ENCODE measurements around the gene MOCS3. TPM values are rescaled to one million over a fixed set of nuclear protein-coding genes. Genes with fewer than 3 reads are reported as not detected.

Gene MOCS3
- total and polyA plus RNA-seq, 2 experiments from 2014 or later, result 5.3 to 11.5 TPM

DNA sequence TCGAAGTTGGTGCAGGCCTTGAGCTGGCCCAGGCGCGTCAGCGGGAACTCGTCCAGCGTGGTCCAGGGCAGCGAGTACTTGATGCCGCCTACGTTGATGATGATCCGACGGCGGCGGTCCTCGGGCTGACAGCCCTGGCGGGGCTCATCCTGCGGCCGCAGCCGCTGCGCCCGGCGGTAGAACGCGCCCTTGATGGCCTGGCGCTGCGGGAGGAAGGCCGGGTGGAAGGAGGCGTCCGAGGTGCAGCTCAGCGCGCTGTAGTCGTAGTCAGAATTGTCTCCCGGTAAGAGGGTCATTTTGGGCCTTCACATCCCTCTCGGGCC lies 51.4 kb downstream of the MOCS3 start:
- peaks cover 6% of the 10 kb centered on the region; the same call in 1 of the 2 replicates for H3K36me3 ChIP-seq (ENCODE audit: low read depth)
- in situ Hi-C loops (cut with MboI), result no loop called here
- no peaks in the 10 kb centered on the region for H3K4me1 ChIP-seq (ENCODE audit: insufficient read depth)
- no peaks in the 10 kb centered on the region for H3K79me2 ChIP-seq (ENCODE audit: insufficient read depth)
- 92 to 93% methylated on average over 28 to 33 of the region's 33 CpGs for WGBS, 2 experiments (ENCODE audit: low coverage in 1 of 2, low lambda C conversion rate in 2 of 2, missing lambda C conversion rate in 2 of 2)
- no peak overlapping the region for H3K9ac ChIP-seq
- no peak overlapping the region for H2AFZ ChIP-seq
- no peak overlapping the region for H3K27ac ChIP-seq
- no peaks in the 10 kb centered on the region for H3K9me2 ChIP-seq (ENCODE audit: insufficient read depth)
- no peaks in the 10 kb centered on the region for H3F3A ChIP-seq (ENCODE audit: insufficient read depth)
- H4K20me1 ChIP-seq (ENCODE audit: insufficient read depth), result no peaks in the 10 kb centered on the region
- DNase-seq, result no peak
- H3K4me3 ChIP-seq, result no peak overlapping the region
- H3K4me2 ChIP-seq (ENCODE audit: unreplicated experiment), result no peak overlapping the region
- no peaks in the 10 kb centered on the region for H3K9me3 ChIP-seq (ENCODE audit: low read depth)
- TF ChIP-seq EZH2 (IDR thresholded peaks at IDR 0.05; ENCODE audit: insufficient read depth, poor library complexity, severe bottlenecking) (no peak), EZH2phosphoT487 (IDR thresholded peaks at IDR 0.05; ENCODE audit: insufficient read depth, low read depth) (no peak)
- H3K27me3 ChIP-seq (replicated peaks; ENCODE audit: insufficient read depth), result no peaks in the 10 kb centered on the region

DNA sequence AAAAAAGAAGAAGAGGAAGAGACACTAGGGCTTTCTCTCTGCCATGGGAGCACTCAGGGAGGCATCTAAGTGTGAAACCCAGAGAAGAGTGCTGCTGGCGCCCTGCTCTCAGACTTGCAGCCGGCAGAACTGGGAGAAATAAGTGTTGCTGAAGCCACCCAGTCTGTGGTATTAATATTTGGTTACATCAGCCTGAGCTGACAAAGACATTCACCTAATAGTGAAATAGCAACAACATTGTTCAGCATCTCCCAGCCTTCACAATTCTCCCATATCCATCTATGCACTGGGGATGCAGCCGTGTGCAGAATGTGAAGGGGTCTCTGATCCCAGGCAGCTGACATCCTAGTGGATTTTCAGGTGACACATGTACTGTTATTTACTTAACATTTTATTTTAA lies 52.3 kb downstream of the MOCS3 start:
- no peak overlapping the region for H2AFZ ChIP-seq
- no peak overlapping the region for H3K27ac ChIP-seq
- H3K9me2 ChIP-seq (ENCODE audit: insufficient read depth), result no peaks in the 10 kb centered on the region
- H3K36me3 ChIP-seq (ENCODE audit: low read depth), result peaks cover 6% of the 10 kb centered on the region; the same call in 1 of the 2 replicates
- in situ Hi-C loops (cut with MboI), result no loop called here
- no peaks in the 10 kb centered on the region for H3K27me3 ChIP-seq (replicated peaks; ENCODE audit: insufficient read depth)
- H3K9me3 ChIP-seq (ENCODE audit: low read depth), result no peaks in the 10 kb centered on the region
- no peak overlapping the region for H3K4me2 ChIP-seq (ENCODE audit: unreplicated experiment)
- TF ChIP-seq EZH2 (IDR thresholded peaks at IDR 0.05; ENCODE audit: insufficient read depth, poor library complexity, severe bottlenecking) (no peak), EZH2phosphoT487 (IDR thresholded peaks at IDR 0.05; ENCODE audit: insufficient read depth, low read depth) (no peak)
- no peaks in the 10 kb centered on the region for H3F3A ChIP-seq (ENCODE audit: insufficient read depth)
- WGBS, 2 experiments (ENCODE audit: low coverage in 1 of 2, low lambda C conversion rate in 2 of 2, missing lambda C conversion rate in 2 of 2), result 97 to 99% methylated on average over 3 of the region's 3 CpGs
- DNase-seq, result no peak
- H3K4me3 ChIP-seq, result no peak overlapping the region
- no peaks in the 10 kb centered on the region for H3K4me1 ChIP-seq (ENCODE audit: insufficient read depth)
- no peaks in the 10 kb centered on the region for H3K79me2 ChIP-seq (ENCODE audit: insufficient read depth)
- no peaks in the 10 kb centered on the region for H4K20me1 ChIP-seq (ENCODE audit: insufficient read depth)
- no peak overlapping the region for H3K9ac ChIP-seq

DNA sequence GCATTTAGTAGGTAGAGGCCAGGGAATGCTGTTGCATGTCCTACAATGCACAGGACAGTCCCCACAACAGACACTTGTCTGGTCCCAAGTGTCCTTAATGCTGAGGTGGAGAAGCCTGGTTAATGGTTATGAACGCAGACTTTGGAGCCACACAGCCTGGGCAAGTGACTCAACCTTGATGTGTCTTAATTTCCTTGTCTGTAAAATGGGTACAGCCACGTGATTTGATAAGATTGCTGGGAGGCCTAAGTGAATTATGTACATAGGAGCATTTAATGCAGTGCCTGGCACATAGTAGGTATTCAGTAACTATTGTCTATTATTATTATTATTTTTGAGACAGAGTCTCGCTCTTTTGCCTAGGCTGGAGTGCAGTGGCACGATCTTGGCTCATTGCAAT lies 52.9 kb downstream of the MOCS3 start:
- H3K9me2 ChIP-seq (ENCODE audit: insufficient read depth), result no peaks in the 10 kb centered on the region
- WGBS, 2 experiments (ENCODE audit: low coverage in 1 of 2, low lambda C conversion rate in 2 of 2, missing lambda C conversion rate in 2 of 2), result 85 to 94% methylated on average over 4 of the region's 4 CpGs
- no peaks in the 10 kb centered on the region for H3K79me2 ChIP-seq (ENCODE audit: insufficient read depth)
- H2AFZ ChIP-seq, result no peak overlapping the region
- no peak overlapping the region for H3K4me3 ChIP-seq
- H4K20me1 ChIP-seq (ENCODE audit: insufficient read depth), result no peaks in the 10 kb centered on the region
- in situ Hi-C loops (cut with MboI), result no loop called here
- no peak for DNase-seq
- no peak overlapping the region for H3K27ac ChIP-seq
- H3K4me1 ChIP-seq (ENCODE audit: insufficient read depth), result no peaks in the 10 kb centered on the region
- peaks cover 6% of the 10 kb centered on the region; the same call in 1 of the 2 replicates for H3K36me3 ChIP-seq (ENCODE audit: low read depth)
- no peak overlapping the region for H3K9ac ChIP-seq
- H3K9me3 ChIP-seq (ENCODE audit: low read depth), result no peaks in the 10 kb centered on the region
- H3K27me3 ChIP-seq (replicated peaks; ENCODE audit: insufficient read depth), result no peaks in the 10 kb centered on the region
- H3F3A ChIP-seq (ENCODE audit: insufficient read depth), result no peaks in the 10 kb centered on the region
- no peak overlapping the region for H3K4me2 ChIP-seq (ENCODE audit: unreplicated experiment)
- no peak for TF ChIP-seq EZH2 (IDR thresholded peaks at IDR 0.05; ENCODE audit: insufficient read depth, poor library complexity, severe bottlenecking)
- no peak for TF ChIP-seq EZH2phosphoT487 (IDR thresholded peaks at IDR 0.05; ENCODE audit: insufficient read depth, low read depth)

GRCh38 chr20:51012357-51012756 lies 53.7 kb downstream of the MOCS3 start:
- in situ Hi-C loops (cut with MboI), result no loop called here
- DNase-seq, result no peak
- Histone ChIP-seq H3K9ac (no peak overlapping the region), H3K4me3 (no peak overlapping the region), H3K79me2 (ENCODE audit: insufficient read depth) (no peaks in the 10 kb centered on the region), H3K4me2 (ENCODE audit: unreplicated experiment) (no peak overlapping the region), H4K20me1 (ENCODE audit: insufficient read depth) (no peaks in the 10 kb centered on the region), H3K9me2 (ENCODE audit: insufficient read depth) (no peaks in the 10 kb centered on the region), H3K9me3 (ENCODE audit: low read depth) (no peaks in the 10 kb centered on the region), H3K27me3 (replicated peaks; ENCODE audit: insufficient read depth) (no peaks in the 10 kb centered on the region), H3K36me3 (ENCODE audit: low read depth) (peaks cover 6% of the 10 kb centered on the region; the same call in 1 of the 2 replicates), H3F3A (ENCODE audit: insufficient read depth) (no peaks in the 10 kb centered on the region), H3K4me1 (ENCODE audit: insufficient read depth) (no peaks in the 10 kb centered on the region; the same call in 1 of the 2 replicates), H2AFZ (no peak overlapping the region), H3K27ac (no peak overlapping the region)
- WGBS, 2 experiments (ENCODE audit: low coverage in 1 of 2, low lambda C conversion rate in 2 of 2, missing lambda C conversion rate in 2 of 2), result 92 to 95% methylated on average over 3 of the region's 3 CpGs
- TF ChIP-seq EZH2phosphoT487 (IDR thresholded peaks at IDR 0.05; ENCODE audit: insufficient read depth, low read depth), result no peak
- TF ChIP-seq EZH2 (IDR thresholded peaks at IDR 0.05; ENCODE audit: insufficient read depth, poor library complexity, severe bottlenecking), result no peak

Other genes with a start within 250 kb of the MOCS3 start
- not detected in 2 replicates for gene PARD6B, start 227.2 kb upstream of the MOCS3 start, total RNA-seq (2014; rRNA removed; shearing (Covaris generic))
- 0.16 and 0.34 TPM in 2 replicates for gene PARD6B, start 227.2 kb upstream of the MOCS3 start, polyA plus RNA-seq (2016; fragmentation: Nextera tagmentation; extraction: Ambion mirVana)
- 12.6 and 17.7 TPM in 2 replicates for gene BCAS4, start 163.8 kb upstream of the MOCS3 start, total RNA-seq (2014; rRNA removed; shearing (Covaris generic))
- gene BCAS4, start 163.8 kb upstream of the MOCS3 start, polyA plus RNA-seq (2016; fragmentation: Nextera tagmentation; extraction: Ambion mirVana), result 16.8 and 18.4 TPM in 2 replicates
- gene ADNP, start 27.4 kb upstream of the MOCS3 start, total RNA-seq (2014; rRNA removed; shearing (Covaris generic)), result 14.9 and 15.0 TPM in 2 replicates
- gene ADNP, start 27.4 kb upstream of the MOCS3 start, polyA plus RNA-seq (2016; fragmentation: Nextera tagmentation; extraction: Ambion mirVana), result 32.6 and 34.2 TPM in 2 replicates
- 59.1 and 93.1 TPM in 2 replicates for gene DPM1, start 286 bp upstream of the MOCS3 start, total RNA-seq (2014; rRNA removed; shearing (Covaris generic))
- gene DPM1, start 286 bp upstream of the MOCS3 start, polyA plus RNA-seq (2016; fragmentation: Nextera tagmentation; extraction: Ambion mirVana), result 122 and 127 TPM in 2 replicates
- 19.1 and 29.0 TPM in 2 replicates for gene KCNG1, start 64.3 kb downstream of the MOCS3 start, total RNA-seq (2014; rRNA removed; shearing (Covaris generic))
- gene KCNG1, start 64.3 kb downstream of the MOCS3 start, polyA plus RNA-seq (2016; fragmentation: Nextera tagmentation; extraction: Ambion mirVana), result 10.4 and 11.1 TPM in 2 replicates